Keratinocyte (primary cell): ENCODE results near the gene SPDYE18. TPM values are rescaled to one million over a fixed set of nuclear protein-coding genes. Genes with fewer than 3 reads are reported as not detected.
A peak's percentile ranks its signal among the peaks of the same experiment; 100 is the strongest.
"Not testable (repeated sequence)": the region's sequence is repeated elsewhere in the genome, so short reads cannot be mapped to it uniquely, and the experiment has no call there.

Source experiments
- DNase-seq: peaks from one replicate; pipeline ENCODE4 v3.0.0-alpha.2; 2011; ENCODE audit warnings: low read depth, missing footprints, low spot score
- FAIRE-seq: peaks from 2 replicates; lab custom pipeline; 2011; peaks lifted over from hg19 to GRCh38; lab: Jason Lieb, UNC
- H2AFZ ChIP-seq: 2 replicates; pipeline ENCODE4 v1.6.0; 2012; ENCODE audit warnings: low read length, control low read depth, inconsistent platforms; ENCODE audit not compliant: control insufficient read depth
- H3K27ac ChIP-seq: 2 replicates; pipeline ENCODE4 v1.5.1; 2011; ENCODE audit warnings: low read length; ENCODE audit not compliant: control insufficient read depth, insufficient read depth
- H3K27me3 ChIP-seq: 3 replicates; pipeline ENCODE4 v1.6.0; 2011; ENCODE audit warnings: low read length; ENCODE audit not compliant: control insufficient read depth, insufficient read depth; ENCODE audit errors: extremely low read depth
- H3K36me3 ChIP-seq, 2 experiments: 2 replicates in 1 of 2; 3 replicates in 1 of 2; pipeline ENCODE4 v1.5.1; 2011; ENCODE audit warnings: low read length in 2 of 2, mild to moderate bottlenecking in 1 of 2; ENCODE audit not compliant: control insufficient read depth in 2 of 2, insufficient read depth in 2 of 2; ENCODE audit errors: extremely low read depth in 1 of 2
- H3K4me1 ChIP-seq: 3 replicates; pipeline ENCODE4 v1.5.1; 2011; ENCODE audit warnings: low read length; ENCODE audit not compliant: control insufficient read depth, insufficient read depth; ENCODE audit errors: extremely low read depth
- H3K4me2 ChIP-seq: 3 replicates; pipeline ENCODE4 v1.6.0; 2011; ENCODE audit warnings: low read depth, low read length; ENCODE audit not compliant: control insufficient read depth, insufficient read depth; ENCODE audit errors: extremely low read depth
- H3K4me3 ChIP-seq, 3 experiments: fragments of 200-600 bp in 1 of 3; sonication (generic) in 1 of 3; 2 replicates in 2 of 3; 3 replicates in 1 of 3; pipeline ENCODE4 v1.5.1; 2011 to 2016; ENCODE audit warnings: low read length in 3 of 3, mild to moderate bottlenecking in 3 of 3, control low read depth in 2 of 3, inconsistent platforms in 1 of 3, low read depth in 1 of 3, mixed read lengths in 1 of 3, mixed run types in 1 of 3, moderate library complexity in 1 of 3; ENCODE audit not compliant: control insufficient read depth in 2 of 3, insufficient read depth in 2 of 3; ENCODE audit errors: extremely low read depth in 1 of 3
- H3K79me2 ChIP-seq: 2 replicates; pipeline ENCODE4 v1.6.0; 2012; ENCODE audit warnings: low read length; ENCODE audit not compliant: control insufficient read depth, insufficient read depth
- H3K9ac ChIP-seq: 3 replicates; pipeline ENCODE4 v1.6.0; 2011; ENCODE audit warnings: low read length; ENCODE audit not compliant: control insufficient read depth, insufficient read depth; ENCODE audit errors: extremely low read depth
- H3K9me1 ChIP-seq: 3 replicates; pipeline ENCODE4 v1.6.0; 2011; ENCODE audit warnings: low read length; ENCODE audit not compliant: control insufficient read depth, insufficient read depth; ENCODE audit errors: extremely low read depth
- H3K9me3 ChIP-seq: 2 replicates; pipeline ENCODE4 v1.5.1; 2012; ENCODE audit warnings: low read depth, low read length; ENCODE audit not compliant: control insufficient read depth
- H4K20me1 ChIP-seq: 3 replicates; pipeline ENCODE4 v1.6.0; 2011; ENCODE audit warnings: low read length; ENCODE audit not compliant: control insufficient read depth, insufficient read depth; ENCODE audit errors: extremely low read depth
- dilution Hi-C: fragments of 300-500 bp; cut with MboI; formaldehyde crosslinking; loops from one replicate; pipeline ENCODE4 v1.7.0; 2020; ENCODE audit warnings: low sequenced_read_pairs; ENCODE audit not compliant: extremely low pct_ligation_motif_present
- polyA plus RNA-seq, 5 experiments: library from polyadenylated mRNA; depleted of rRNA in 3 of 5; stranded (reverse) in 3 of 5; stranded (forward) in 1 of 5; unstranded in 1 of 5; fragments of >200 nt; gene quantifications; 1 replicate in 1 of 5; 2 replicates in 3 of 5; 3 replicates in 1 of 5; pipeline versions ENCODE4 v1.2.1 to v1.2.3, GENCODE V29; 2011 to 2012; ENCODE audit warnings: missing spikeins in 2 of 5, low read depth in 1 of 5, low replicate concordance in 1 of 5
- small RNA-seq, 3 experiments: library from RNA; depleted of rRNA; stranded (forward); fragments of <200 nt; gene quantifications; one replicate each; pipeline ENCODE3, GENCODE V24; 2012; ENCODE audit warnings: low read depth in 3 of 3, low replicate concordance in 1 of 3; ENCODE audit not compliant: insufficient read length in 3 of 3

Gene SPDYE18
- polyA plus RNA-seq, 1 donor (not counting 4 experiments of a cell fraction or from before 2014, with no cell fraction given), result 0.08 TPM

- H3K9me1 ChIP-seq, H3K27me3 ChIP-seq, H3K4me3 ChIP-seq, H2AFZ ChIP-seq, H3K4me2 ChIP-seq, H3K36me3 ChIP-seq, FAIRE-seq, H3K4me1 ChIP-seq, H3K9me3 ChIP-seq, H4K20me1 ChIP-seq, H3K27ac ChIP-seq, H3K79me2 ChIP-seq, DNase-seq, H3K9ac ChIP-seq, dilution Hi-C loops: not testable (repeated sequence)
Measured at GRCh38 chr7:77002678-77003233, 59.6 kb downstream of the SPDYE18 start.

DNA sequence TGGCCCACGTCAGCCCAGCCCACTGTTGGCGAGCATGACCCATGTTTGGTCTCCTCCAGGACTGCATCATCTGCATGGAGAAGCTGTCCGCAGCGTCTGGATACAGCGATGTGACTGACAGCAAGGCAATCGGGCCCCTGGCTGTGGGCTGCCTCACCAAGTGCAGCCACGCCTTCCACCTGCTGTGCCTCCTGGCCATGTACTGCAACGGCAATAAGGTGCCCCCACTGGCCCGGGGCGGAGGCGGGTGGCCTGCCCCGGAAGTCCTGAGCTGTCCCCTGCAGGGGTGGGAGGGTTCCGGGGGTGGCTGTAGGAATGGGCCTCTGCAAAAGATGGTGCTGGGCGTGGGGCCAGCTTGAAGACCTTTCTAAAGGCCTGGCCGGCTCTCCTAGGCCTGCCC lies 60.3 kb downstream of the SPDYE18 start:
- H3K9ac ChIP-seq, DNase-seq, H3K27me3 ChIP-seq, H3K9me1 ChIP-seq, H3K36me3 ChIP-seq, H3K27ac ChIP-seq, H3K4me3 ChIP-seq, H3K4me2 ChIP-seq, H3K4me1 ChIP-seq, H3K9me3 ChIP-seq, dilution Hi-C loops, H2AFZ ChIP-seq, H4K20me1 ChIP-seq: not testable (repeated sequence)
- peak; percentile 36 for FAIRE-seq
- peaks cover 10% of the 10 kb centered on the region for H3K79me2 ChIP-seq

Small RNAs within 50 kb of the gene (small RNA-seq; reads per million reads assigned to genes)
- gene RF00019, result 0 reads per million in 3 experiments

Other genes with a start within 250 kb of the SPDYE18 start
- not detected in 3 replicates for gene SPDYE17, start 30.2 kb downstream of the SPDYE18 start, polyA plus RNA-seq
- gene CCDC146, start 60.1 kb upstream of the SPDYE18 start, polyA plus RNA-seq, result 3.0 to 5.7 TPM (median 5.2 TPM) in 3 replicates
- gene FGL2, start 137.3 kb upstream of the SPDYE18 start, polyA plus RNA-seq, result 0.01 to 0.05 TPM in 2 of 3 replicates, not detected in the other